GM13977 (cell line): Measurements from ENCODE around the gene NOP53.
"Not testable (repeated sequence)": the region's sequence is repeated elsewhere in the genome, so short reads cannot be mapped to it uniquely, and the experiment has no call there.

Source experiments
- DNase-seq: peaks from one replicate; pipeline ENCODE4 v3.0.0; 2012; ENCODE audit warnings: low spot score
- CTCF ChIP-seq: IDR thresholded peaks from 2 replicates; pipeline ENCODE4 v1.5.1; 2012; ENCODE audit warnings: mild to moderate bottlenecking, control low read depth; ENCODE audit not compliant: insufficient read depth; ENCODE audit errors: extremely low read depth, missing control alignments
- in situ Hi-C: fragments of 300-500 bp; cut with MboI; formaldehyde crosslinking; loops from one replicate; pipeline ENCODE4 v1.12.0; 2022; ENCODE audit warnings: low sequenced_read_pairs, low pct_unique_long_range_greater_than_20kb, mixed read lengths, inconsistent platforms; ENCODE audit not compliant: unreplicated experiment

NOP53 gene

GRCh38 chr19:47707135-47707925 lies 38.0 kb upstream of the NOP53 start:
- DNase-seq: peak; percentile 82
- TF ChIP-seq CTCF: peak; percentile 87
- in situ Hi-C loops: no loop called here

GRCh38 chr19:47711652-47712242 lies 33.6 kb upstream of the NOP53 start:
- in situ Hi-C loops: no loop called here
- peak; percentile 5 for DNase-seq
- no peak for TF ChIP-seq CTCF

GRCh38 chr19:47713046-47714021 lies 32.0 kb upstream of the NOP53 start, which contains the start of gene EHD2:
TSS of gene EHD2 (plus strand) at chr19:47713422. CDS start at chr19:47716613, 3,191 bp downstream.
- TF ChIP-seq CTCF: peak; percentile 64
- DNase-seq: peak; percentile 72
- in situ Hi-C loops: no loop called here

GRCh38 chr19:47714339-47714738 lies 31.0 kb upstream of the NOP53 start:
- TF ChIP-seq CTCF: no peak
- in situ Hi-C loops: no loop called here
- no peak for DNase-seq

- DNase-seq, in situ Hi-C loops: not testable (repeated sequence)
Measured at GRCh38 chr19:47714855-47715254, 30.5 kb upstream of the NOP53 start.

GRCh38 chr19:47716270-47716937 lies 28.9 kb upstream of the NOP53 start:
- DNase-seq: no peak
- no peak for TF ChIP-seq CTCF
- in situ Hi-C loops: no loop called here

GRCh38 chr19:47718415-47719046 lies 26.8 kb upstream of the NOP53 start:
- in situ Hi-C loops: not testable (repeated sequence)

More at GRCh38 chr19:47718415-47719046, 26.8 kb upstream of the NOP53 start:
- DNase-seq: peak; percentile 4
